GM19239 (cell line): ENCODE measurements around the gene ANO6.
"Not testable (repeated sequence)": the region's sequence is repeated elsewhere in the genome, so short reads cannot be mapped to it uniquely, and the experiment has no call there.

Experiments used
- DNase-seq: peaks from one replicate; pipeline ENCODE4 v3.0.0; 2011; ENCODE audit warnings: low spot score; ENCODE audit not compliant: insufficient read length
- FAIRE-seq: peaks from 2 replicates; lab custom pipeline; 2011; peaks lifted over from hg19 to GRCh38; lab: Jason Lieb, UNC

Gene ANO6

GRCh38 chr12:45298047-45298446, 82.2 kb downstream of the ANO6 start:
- no peak for DNase-seq
- no peak for FAIRE-seq

GRCh38 chr12:45298721-45299692, 83.1 kb downstream of the ANO6 start:
- DNase-seq: no peak
- no peak for FAIRE-seq

DNA sequence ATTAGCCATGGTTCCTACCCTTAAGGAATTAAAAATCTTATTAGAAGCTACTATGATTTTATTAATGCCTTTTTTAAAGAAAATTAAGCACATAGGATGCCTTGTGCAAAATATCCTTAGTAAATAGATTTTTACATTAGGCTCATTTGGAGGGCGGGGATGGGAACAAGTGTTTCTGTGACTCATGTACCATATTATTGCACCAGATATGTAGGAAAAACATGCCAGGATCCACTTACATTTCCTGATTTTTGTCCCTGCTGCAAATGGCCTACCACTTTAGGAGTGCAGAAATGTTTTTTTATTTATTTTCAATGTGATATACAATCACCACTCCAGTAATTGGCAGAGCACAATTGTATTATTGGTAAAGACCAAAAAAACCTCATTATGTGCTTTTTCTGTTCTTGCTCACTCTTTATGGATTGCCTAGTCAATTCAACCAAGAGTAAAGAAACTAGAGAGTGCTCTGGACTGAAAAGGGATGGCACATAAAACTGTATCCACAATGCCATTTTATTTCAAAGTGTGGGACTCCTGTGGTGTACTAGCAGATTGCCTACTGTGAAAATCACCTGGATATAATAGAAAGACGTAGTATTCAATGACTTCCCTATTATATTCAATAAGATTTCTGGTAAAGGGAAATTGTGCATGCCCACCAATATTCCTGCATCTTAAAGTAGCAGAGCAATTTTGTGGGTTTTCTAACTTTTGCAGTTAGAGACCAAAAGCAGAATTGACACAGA, 86.9 kb downstream of the ANO6 start:
- DNase-seq (no peak), FAIRE-seq (no peak)

DNA sequence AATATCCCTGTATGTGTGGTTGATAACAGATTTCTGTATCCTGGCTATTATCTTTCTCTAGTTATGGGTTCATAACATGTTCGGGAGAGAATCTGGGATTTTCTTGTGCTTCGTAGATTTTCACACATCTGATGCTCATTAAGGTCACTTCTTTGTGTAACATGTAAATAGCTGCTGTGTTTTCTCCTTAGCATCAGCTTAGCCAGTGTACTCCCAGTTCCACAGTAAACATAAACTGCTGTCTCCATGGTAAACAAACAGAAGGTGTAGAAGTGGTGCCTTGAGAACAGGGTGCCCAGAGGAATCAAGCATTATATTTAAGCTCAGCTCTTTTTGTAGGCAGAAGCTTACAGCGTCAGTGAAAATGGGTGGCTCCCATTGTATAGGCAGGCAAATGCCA, 88.0 kb downstream of the ANO6 start:
- DNase-seq: no peak
- no peak for FAIRE-seq

DNA sequence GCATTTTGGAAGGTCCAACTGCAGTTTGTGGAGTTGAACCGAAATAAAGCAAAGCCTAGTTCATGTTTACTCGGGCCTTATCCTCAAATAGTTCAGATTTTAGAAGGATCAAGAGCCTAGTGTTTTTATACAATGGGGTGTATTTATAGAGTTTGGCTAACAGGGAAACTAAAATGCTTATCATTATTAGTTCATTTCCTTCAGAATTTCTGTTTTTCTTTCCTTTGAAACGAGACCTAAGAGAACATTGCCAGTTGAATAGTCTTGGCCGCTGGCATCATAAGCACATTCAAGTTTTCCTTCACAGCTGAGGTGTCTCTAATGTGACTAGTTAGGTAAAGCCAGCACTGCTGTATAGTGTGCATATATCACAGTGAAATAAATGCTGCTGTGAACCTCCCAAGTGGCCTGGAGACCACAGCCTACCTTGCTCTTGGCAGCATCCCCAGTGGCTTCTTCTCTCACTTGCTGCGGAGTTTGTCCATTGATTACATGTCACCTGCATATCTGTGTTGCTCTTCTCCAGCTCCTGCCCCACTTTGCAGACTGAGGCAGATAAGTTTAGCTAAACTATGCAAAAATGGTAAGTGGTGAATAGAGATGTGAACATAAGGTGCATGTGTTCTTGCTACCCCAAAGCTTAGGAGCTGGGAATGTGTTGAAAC, 88.8 kb downstream of the ANO6 start:
- FAIRE-seq: no peak
- DNase-seq: no peak

DNA sequence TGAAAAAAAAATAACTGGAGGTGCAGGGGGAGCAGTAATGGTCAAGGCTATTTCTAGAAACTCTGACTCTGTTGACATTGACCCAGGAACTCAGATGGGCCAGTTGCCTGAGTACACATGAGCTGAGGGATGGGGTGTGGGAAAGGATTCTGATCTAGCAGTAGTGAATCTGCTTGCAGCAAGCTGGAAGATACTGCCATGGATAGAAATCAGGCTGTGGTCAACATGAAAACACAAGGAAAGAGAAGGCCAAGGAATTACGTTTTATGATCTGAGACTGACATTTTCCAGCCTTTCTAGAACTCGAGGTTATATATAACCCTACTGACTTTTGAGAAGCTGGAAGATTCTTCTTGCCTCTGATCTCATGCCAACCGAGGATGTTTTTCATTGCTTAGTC, 90.0 kb downstream of the ANO6 start:
- no peak for FAIRE-seq

GRCh38 chr12:45309836-45310626, 94.1 kb downstream of the ANO6 start:
- FAIRE-seq: no peak

More for the DNA sequence above, 90.0 kb downstream of the ANO6 start:
- DNase-seq: no peak

GRCh38 chr12:45310627-45310968, 94.7 kb downstream of the ANO6 start:
- no peak for FAIRE-seq
- no peak for DNase-seq

More at GRCh38 chr12:45309836-45310626, 94.1 kb downstream of the ANO6 start:
- DNase-seq: no peak

DNA sequence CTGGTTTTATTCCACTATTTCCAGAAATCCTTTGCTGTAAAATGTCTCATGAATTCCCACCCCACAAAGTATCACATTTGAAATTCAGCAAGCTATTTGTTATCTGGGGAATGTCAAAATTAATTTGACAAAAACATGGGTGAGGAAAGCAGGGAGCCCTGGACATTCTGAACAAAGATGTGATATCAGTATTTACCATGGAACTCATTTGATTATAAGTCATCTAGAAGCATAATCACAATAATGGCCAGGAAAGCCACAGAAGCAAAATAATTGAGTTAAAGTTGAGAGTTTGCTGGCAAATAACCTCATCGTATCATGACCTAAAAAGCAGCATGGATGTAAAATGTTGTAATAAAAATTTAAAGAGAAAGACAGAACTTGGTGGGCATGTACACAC, 96.1 kb downstream of the ANO6 start:
- no peak for FAIRE-seq

GRCh38 chr12:45314770-45315169, 98.9 kb downstream of the ANO6 start:
- no peak for DNase-seq
- no peak for FAIRE-seq

More for the DNA sequence above, 96.1 kb downstream of the ANO6 start:
- no peak for DNase-seq

DNA sequence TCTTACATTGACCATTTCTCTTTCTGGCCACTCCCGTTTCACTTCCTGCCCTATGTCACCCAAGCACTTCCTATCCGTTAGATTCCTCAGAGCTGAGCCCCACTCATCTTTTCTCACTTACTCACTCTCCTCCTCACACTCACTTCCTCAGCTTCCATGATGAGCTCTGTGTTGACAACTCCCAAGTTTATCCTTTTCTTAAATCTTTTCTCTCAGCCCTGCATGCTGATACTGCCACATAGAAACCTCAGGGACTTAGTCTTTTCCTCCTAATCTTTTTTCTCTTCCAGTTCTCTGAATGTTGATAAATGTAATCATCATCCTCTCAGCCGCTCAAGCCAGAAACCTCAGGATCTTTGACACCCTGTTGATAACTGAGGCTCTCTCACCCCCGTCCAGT, 99.6 kb downstream of the ANO6 start:
- DNase-seq: no peak
- FAIRE-seq: no peak

DNA sequence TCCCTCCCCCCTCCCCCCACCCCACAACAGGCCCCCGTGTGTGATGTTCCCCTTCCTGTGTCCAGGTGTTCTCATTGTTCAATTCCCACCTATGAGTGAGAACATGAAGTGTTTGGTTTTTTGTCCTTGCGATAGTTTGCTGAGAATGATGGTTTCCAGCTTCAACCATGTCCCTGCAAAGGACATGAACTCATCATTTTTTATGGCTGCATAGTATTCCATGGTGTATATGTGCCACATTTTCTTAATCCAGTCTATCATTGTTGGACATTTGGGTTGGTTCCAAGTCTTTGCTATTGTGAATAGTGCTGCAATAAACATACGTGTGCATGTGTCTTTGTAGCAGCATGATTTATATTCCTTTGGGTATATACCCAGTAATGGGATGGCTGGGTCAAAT, 101.4 kb downstream of the ANO6 start:
- DNase-seq, FAIRE-seq: not testable (repeated sequence)

- no peak for DNase-seq
- FAIRE-seq: no peak
These were observed 106.9 kb downstream of the ANO6 start for GRCh38 chr12:45322810-45323209.

DNA sequence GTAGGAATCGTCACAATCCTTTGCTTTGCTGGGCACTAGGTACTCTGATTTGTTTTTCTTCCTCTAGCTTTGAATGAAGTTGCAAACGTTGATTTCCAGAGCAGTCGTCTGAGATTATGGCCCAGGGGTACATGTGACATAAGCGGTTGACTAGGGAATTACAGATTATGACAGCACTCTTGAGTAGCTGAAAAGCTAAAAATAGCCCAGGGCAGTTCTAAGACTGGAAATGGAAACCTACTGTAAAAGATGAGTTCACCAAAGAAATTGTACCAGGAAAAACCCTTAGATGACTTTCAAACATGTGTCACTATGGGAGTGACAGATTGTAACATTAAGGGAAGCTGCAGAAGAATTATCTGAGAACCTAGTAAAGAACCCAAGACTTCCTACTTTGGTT, 108.5 kb downstream of the ANO6 start:
- DNase-seq (no peak), FAIRE-seq (no peak)

- no peak for FAIRE-seq
These were observed 110.6 kb downstream of the ANO6 start for GRCh38 chr12:45326358-45326975.

DNA sequence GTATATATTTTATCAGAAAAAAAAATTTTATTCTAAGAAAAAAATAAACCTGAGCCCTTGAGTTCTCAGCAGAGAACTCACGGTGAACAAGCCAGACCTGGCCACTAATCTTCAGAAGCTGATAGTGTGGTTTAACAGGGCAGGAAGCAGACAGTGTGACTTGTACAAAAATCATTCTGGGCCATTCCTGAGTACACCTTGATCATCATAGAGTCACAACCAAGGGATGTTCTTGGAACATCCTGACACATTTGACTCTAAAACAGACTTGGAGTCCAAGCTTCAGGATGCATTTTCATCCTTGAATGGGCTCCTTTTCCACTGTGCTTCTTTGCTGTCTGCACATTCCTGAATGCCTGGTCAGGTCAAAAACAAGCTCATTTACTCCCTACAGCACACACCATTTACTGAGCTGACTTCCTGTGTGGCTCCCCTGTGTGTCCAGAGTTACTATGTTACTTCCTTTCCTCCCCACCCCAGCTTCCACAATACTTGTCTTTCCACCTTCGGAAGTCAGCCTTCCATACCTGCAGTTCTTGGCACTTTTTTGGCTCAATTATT, 112.0 kb downstream of the ANO6 start:
- DNase-seq: no peak
- FAIRE-seq: no peak

More at GRCh38 chr12:45326358-45326975, 110.6 kb downstream of the ANO6 start:
- DNase-seq: no peak

GRCh38 chr12:45329238-45329637, 113.3 kb downstream of the ANO6 start:
- no peak for FAIRE-seq
- DNase-seq: no peak

DNA sequence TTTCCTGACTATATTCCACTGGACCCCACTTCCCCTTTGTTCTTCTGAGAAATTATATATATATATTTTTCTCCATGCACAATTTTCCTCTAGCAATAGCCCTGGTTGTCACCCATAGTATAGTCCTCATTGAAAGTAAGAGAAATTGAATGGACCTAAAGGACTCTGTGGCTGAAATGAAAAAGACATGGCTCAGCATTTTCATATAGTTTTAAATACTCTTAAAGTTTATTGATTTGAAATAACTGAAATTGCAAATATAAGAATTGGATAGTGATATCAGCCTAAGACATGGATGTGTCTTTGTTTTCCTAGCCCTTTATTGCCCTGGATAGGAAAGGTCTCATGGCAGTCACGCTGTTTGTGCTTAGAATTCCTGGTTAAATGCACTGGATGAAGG, 113.8 kb downstream of the ANO6 start:
- no peak for FAIRE-seq
- no peak for DNase-seq

DNA sequence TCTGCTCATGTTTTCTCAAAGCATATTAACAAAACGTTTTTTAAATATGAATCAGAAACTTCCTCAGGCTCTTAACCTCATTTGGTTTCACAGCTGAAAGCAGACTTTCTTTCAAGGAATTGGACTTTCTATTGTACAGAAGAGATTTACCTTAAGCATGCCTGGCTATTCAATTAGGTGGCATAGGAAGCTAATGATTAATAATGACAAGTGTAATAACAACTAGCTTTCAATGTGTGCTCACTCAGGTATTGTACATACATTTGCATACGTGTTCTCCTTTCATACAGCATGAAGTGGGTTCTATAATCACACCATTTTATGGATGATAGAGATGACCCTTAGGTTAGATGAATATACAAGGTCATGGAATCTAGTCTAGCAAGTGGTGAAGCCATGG, 115.7 kb downstream of the ANO6 start:
- no peak for DNase-seq
- FAIRE-seq: no peak
